Fibroblast of villous mesenchyme (primary cell): ENCODE results near the gene TTLL8. TPM values are rescaled to one million over a fixed set of nuclear protein-coding genes. Genes with fewer than 3 reads are reported as not detected.

Source experiments
- DNase-seq: peaks from one replicate; pipeline ENCODE4 v3.0.0-alpha.2; 2010; ENCODE audit warnings: low read depth
- H3K4me3 ChIP-seq: 2 replicates; pipeline ENCODE4 v1.5.1; 2011; ENCODE audit warnings: low read depth, mild to moderate bottlenecking, low read length
- total RNA-seq: library from RNA; depleted of rRNA; stranded (reverse); fragments of >200 nt; gene quantifications from 2 replicates; pipeline ENCODE4 v1.2.3, GENCODE V29; 2012
- TF ChIP-seq, protein P1 (sequence below): IDR thresholded peaks from 2 replicates; pipeline ENCODE4 v1.5.1; 2012; ENCODE audit warnings: low read depth, mild to moderate bottlenecking, low read length; ENCODE audit not compliant: insufficient read depth

Gene TTLL8
- total RNA-seq, 1 donor: not detected

DNA sequence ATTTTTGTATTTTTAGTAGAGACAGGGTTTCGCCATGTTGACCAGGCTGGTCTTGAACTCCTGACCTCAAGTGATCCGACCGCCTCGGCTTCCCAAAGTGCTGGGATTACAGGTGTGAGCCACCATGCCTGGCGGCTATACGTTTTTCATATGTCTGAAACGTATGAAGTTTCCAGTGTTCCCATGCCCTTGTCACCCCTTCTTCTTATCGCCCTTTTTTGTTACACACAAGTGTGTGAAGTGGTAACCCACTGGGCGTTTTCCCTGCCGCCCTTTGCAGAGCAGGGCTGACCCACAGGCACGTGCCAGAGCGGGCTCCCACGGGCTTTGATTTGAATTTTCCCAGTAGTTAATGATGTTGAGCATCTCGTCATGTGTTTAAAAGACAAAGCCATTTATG lies 80.5 kb downstream of the TTLL8 start:
- DNase-seq: no peak
- no peak overlapping the region for H3K4me3 ChIP-seq
- TF ChIP-seq, protein P1, sequence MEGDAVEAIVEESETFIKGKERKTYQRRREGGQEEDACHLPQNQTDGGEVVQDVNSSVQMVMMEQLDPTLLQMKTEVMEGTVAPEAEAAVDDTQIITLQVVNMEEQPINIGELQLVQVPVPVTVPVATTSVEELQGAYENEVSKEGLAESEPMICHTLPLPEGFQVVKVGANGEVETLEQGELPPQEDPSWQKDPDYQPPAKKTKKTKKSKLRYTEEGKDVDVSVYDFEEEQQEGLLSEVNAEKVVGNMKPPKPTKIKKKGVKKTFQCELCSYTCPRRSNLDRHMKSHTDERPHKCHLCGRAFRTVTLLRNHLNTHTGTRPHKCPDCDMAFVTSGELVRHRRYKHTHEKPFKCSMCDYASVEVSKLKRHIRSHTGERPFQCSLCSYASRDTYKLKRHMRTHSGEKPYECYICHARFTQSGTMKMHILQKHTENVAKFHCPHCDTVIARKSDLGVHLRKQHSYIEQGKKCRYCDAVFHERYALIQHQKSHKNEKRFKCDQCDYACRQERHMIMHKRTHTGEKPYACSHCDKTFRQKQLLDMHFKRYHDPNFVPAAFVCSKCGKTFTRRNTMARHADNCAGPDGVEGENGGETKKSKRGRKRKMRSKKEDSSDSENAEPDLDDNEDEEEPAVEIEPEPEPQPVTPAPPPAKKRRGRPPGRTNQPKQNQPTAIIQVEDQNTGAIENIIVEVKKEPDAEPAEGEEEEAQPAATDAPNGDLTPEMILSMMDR: no peak

DNA sequence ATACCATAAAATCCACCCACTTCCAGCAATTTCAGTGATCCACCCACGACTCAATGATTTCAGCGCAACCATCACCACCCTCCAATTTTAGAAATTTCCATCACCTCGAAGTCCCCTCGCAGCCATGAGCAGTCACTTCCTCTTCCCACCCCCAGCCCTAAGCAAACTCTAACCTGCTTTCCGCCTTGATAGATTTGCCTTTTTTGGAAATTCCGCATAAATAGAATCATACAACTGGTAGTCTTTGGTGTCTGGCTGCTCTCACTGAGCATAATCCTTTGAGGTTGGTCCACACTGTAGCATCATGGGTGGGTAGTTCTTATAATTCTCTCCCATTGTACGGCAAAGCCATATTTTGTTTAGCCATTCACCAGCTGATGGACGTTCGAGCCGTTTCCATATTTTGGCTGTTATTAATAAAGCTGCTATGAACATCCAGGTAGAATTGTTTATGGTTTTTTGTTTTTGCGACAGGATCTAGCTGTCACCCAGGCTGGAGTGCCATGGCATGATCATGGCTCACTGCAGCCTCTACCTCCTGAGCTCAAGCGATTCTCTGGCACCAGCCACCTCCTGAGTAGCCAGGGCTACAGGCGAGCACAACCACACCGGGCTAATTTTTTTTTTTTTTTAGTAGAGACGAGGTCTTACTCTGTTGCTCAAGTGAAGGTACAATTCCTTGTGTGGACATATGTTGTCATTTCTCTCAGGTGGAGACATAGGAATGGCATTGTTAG lies 81.5 kb downstream of the TTLL8 start:
- no peak overlapping the region for H3K4me3 ChIP-seq
- no peak for DNase-seq
- TF ChIP-seq, protein P1: no peak

DNA sequence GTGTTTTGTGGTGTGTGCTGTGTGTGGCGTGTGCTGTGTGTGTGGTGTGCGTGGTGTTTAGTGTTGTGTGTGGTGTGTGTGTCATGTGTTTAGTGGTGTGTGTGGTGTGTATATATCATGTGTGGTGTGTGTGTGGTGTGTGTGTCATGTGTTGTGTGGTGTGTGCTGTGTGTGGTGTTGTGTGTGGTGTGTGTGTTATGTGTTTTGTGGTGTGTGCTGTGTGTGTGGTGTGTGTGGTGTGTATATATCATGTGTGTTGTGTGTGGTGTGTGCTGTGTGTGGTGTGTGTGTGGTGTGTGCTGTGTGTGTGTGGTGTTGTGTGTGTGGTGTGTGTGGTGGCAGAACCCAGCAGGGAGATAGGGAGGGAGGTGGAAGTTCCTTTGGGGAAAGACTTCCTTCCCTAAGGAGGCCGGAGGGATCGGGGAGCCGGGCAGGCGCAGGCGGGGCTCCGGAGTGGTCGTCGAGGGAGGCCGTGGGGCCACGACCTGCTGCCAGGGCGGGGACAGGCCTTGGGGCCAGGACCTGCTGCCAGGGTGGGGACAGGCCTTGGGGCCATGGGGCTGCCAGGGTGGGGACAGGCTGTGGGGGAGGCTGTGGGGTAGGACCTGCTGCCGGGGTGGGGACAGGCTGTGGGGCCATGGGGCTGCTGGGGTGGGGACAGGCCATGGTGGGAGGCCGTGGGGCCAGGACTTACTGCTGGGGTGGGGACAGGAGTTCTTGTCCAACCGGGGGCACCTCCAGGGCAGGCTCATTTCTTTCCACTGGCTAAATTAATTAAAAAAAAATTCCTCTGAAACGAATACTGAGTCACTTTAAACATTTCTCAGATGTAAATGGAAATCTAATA lies 82.3 kb downstream of the TTLL8 start:
- TF ChIP-seq, protein P1: no peak
- H3K4me3 ChIP-seq: no peak overlapping the region
- DNase-seq: no peak

DNA sequence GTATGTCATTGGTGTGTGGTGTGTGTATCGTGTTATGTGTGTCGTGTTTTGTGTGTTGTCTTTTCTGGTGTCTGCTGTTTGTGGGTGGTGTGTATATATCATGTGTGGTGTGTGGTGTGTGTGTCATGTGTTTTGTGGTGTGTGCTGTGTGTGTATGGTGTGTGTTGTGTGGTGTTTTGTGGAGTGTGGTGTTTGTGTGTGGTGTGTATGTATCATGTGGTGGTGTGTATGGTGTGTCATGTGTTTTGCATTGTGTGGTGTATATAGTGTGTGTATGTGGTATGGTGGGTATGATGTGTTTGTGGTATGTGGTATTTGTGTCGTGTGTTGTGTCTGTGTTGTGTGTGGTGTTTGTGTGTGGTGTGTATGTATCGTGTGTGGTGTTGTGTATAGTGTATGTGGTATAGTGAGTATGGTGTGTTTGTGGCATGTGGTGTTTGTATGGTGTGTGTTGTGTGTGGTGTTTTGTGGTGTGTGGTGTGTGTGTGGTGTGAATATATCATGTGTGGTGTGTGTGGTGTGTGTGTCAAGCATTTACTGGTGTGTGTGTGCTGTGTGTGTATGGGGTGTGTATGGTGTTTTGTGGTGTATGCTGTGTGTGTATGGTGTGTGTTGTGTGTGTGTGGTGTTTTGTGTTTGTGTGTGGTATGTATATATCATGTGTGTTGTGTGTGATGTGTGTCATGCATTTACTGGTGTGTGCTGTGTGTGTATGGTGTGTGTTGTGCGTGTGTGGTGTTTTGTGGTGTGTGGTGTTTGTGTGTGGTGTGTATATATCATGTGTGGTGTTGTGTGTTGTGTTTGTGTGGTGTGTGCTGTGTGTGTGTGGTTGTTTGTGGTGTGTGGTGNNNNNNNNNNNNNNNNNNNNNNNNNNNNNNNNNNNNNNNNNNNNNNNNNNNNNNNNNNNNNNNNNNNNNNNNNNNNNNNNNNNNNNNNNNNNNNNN lies 84.8 kb downstream of the TTLL8 start:
- H3K4me3 ChIP-seq: no peak overlapping the region
- TF ChIP-seq, protein P1: no peak
- no peak for DNase-seq

DNA sequence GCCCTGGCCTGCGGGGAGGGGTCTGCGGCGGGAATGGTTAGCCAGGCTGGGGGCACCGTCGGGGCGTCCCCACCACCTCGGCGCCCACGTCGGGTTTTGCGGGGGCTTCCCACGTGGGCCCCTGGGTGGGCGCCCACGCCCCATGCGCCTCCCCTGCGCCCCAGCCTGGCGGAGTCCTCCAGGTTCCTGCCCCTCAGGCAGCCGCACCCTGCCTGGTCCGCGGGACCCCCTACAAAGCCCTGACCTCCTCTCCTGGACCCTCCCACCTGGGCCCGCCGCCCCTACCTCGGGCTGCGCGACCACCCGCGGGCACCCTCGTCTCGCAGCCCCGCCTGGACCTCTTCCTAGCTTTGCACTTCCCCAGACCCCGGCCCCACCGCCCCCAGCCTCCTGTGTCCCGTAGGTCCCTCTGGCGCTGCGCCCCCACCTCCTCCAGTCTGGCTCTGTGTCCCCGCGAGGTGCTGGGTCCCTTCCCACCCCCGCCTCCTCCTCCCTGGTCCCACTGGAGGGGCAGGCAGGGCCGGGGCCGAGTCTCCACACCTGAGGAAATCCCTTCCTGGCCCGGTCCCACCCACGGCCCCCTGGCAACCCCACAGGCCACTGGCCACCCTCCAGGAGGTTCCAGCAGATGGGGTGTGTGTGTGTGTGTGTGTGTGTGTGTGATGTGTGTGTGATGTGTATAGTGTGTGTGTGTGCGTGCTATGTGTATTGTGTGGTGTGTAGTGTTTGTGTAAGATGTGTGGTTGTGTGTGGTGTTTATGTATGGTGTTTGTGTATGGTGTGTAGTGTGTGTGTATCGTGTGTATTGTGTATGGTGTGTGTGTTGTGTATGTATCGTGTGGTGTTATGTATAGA lies 85.7 kb downstream of the TTLL8 start:
- no peak overlapping the region for H3K4me3 ChIP-seq
- no peak for DNase-seq
- TF ChIP-seq, protein P1: no peak
